IPS DF 6.9 (cell line): ENCODE data around the gene LBH.

Experiments used
- DNase-seq: peaks from one replicate; pipeline ENCODE4 v3.0.0-alpha.2; 2013; ENCODE audit warnings: low read depth, low spot score
- H3K27ac ChIP-seq: one replicate; pipeline ENCODE4 v1.5.1; 2013; ENCODE audit warnings: low read length, control low read depth
- H3K27me3 ChIP-seq: 2 replicates; pipeline ENCODE4 v1.6.1; 2013; ENCODE audit warnings: mild to moderate bottlenecking, low read length; ENCODE audit not compliant: control insufficient read depth, insufficient read depth
- H3K36me3 ChIP-seq: 2 replicates; pipeline ENCODE4 v1.6.1; 2013; ENCODE audit warnings: low read length; ENCODE audit not compliant: control insufficient read depth, insufficient read depth
- H3K4me1 ChIP-seq: 2 replicates; pipeline ENCODE4 v1.6.1; 2013; ENCODE audit warnings: low read length; ENCODE audit not compliant: control insufficient read depth, insufficient read depth
- H3K4me3 ChIP-seq: 2 replicates; pipeline ENCODE4 v1.5.1; 2013; ENCODE audit warnings: mild to moderate bottlenecking, low read length
- H3K9me3 ChIP-seq: 2 replicates; pipeline ENCODE4 v1.6.1; 2013; ENCODE audit warnings: low read length, inconsistent platforms; ENCODE audit not compliant: control insufficient read depth, insufficient read depth
- WGBS: extraction: QIAGEN DNeasy Blood & Tissue Kit; methylation state at CpG from one replicate; pipeline ENCODE4 v1.1.7; 2013; ENCODE audit warnings: mixed read lengths, missing lambda C conversion rate; ENCODE audit not compliant: insufficient read length, insufficient coverage; 5-methylcytosine and 5-hydroxymethylcytosine counted together

LBH gene

GRCh38 chr2:30195016-30195415 lies 36.3 kb upstream of the LBH start:
- Histone ChIP-seq H3K4me3 (no peak overlapping the region), H3K27me3 (no peaks in the 10 kb centered on the region), H3K27ac (no peak overlapping the region), H3K36me3 (no peaks in the 10 kb centered on the region), H3K4me1 (no peaks in the 10 kb centered on the region), H3K9me3 (no peaks in the 10 kb centered on the region)
- no CpG with 5 or more reads among the region's 4 CpGs for WGBS
- no peak for DNase-seq

- Histone ChIP-seq H3K9me3 (no peaks in the 10 kb centered on the region), H3K4me3 (no peak overlapping the region), H3K27me3 (no peaks in the 10 kb centered on the region), H3K36me3 (no peaks in the 10 kb centered on the region), H3K27ac (no peak overlapping the region), H3K4me1 (no peaks in the 10 kb centered on the region)
- WGBS: no CpG with 5 or more reads among the region's 6 CpGs
- no peak for DNase-seq
These were observed 33.7 kb upstream of the LBH start for GRCh38 chr2:30197570-30198192.

GRCh38 chr2:30201990-30202389 lies 29.3 kb upstream of the LBH start:
- no peak for DNase-seq
- Histone ChIP-seq H3K27me3 (no peaks in the 10 kb centered on the region), H3K36me3 (no peaks in the 10 kb centered on the region), H3K9me3 (no peaks in the 10 kb centered on the region), H3K4me1 (no peaks in the 10 kb centered on the region), H3K27ac (no peak overlapping the region), H3K4me3 (no peak overlapping the region)
- no CpG with 5 or more reads among the region's 1 CpG for WGBS

GRCh38 chr2:30203156-30203555 lies 28.2 kb upstream of the LBH start:
- no CpG with 5 or more reads among the region's 7 CpGs for WGBS
- H3K27me3 ChIP-seq: no peaks in the 10 kb centered on the region
- H3K4me1 ChIP-seq: no peaks in the 10 kb centered on the region
- H3K9me3 ChIP-seq: no peaks in the 10 kb centered on the region
- H3K4me3 ChIP-seq: no peak overlapping the region
- DNase-seq: no peak
- no peak overlapping the region for H3K27ac ChIP-seq
- no peaks in the 10 kb centered on the region for H3K36me3 ChIP-seq

GRCh38 chr2:30204281-30204680 lies 27.1 kb upstream of the LBH start:
- Histone ChIP-seq H3K27me3 (no peaks in the 10 kb centered on the region), H3K4me3 (no peak overlapping the region), H3K36me3 (no peaks in the 10 kb centered on the region), H3K9me3 (no peaks in the 10 kb centered on the region), H3K4me1 (no peaks in the 10 kb centered on the region), H3K27ac (no peak overlapping the region)
- no CpG with 5 or more reads among the region's 4 CpGs for WGBS
- no peak for DNase-seq

GRCh38 chr2:30205456-30205855 lies 25.9 kb upstream of the LBH start:
- Histone ChIP-seq H3K36me3 (no peaks in the 10 kb centered on the region), H3K27me3 (no peaks in the 10 kb centered on the region)
- WGBS: no CpG with 5 or more reads among the region's 1 CpG

GRCh38 chr2:30206461-30207430 lies 24.6 kb upstream of the LBH start:
- Histone ChIP-seq H3K27me3 (no peaks in the 10 kb centered on the region), H3K36me3 (no peaks in the 10 kb centered on the region), H3K27ac (no peak overlapping the region), H3K4me3 (no peak overlapping the region), H3K9me3 (no peaks in the 10 kb centered on the region), H3K4me1 (no peaks in the 10 kb centered on the region)
- no peak for DNase-seq
- WGBS: no CpG with 5 or more reads among the region's 9 CpGs

More at GRCh38 chr2:30205456-30205855, 25.9 kb upstream of the LBH start:
- H3K9me3 ChIP-seq: no peaks in the 10 kb centered on the region
- H3K4me3 ChIP-seq: no peak overlapping the region
- no peaks in the 10 kb centered on the region for H3K4me1 ChIP-seq
- H3K27ac ChIP-seq: no peak overlapping the region
- DNase-seq: no peak

- H3K27ac ChIP-seq: no peak overlapping the region
- H3K36me3 ChIP-seq: no peaks in the 10 kb centered on the region
- no peak overlapping the region for H3K4me3 ChIP-seq
- no peaks in the 10 kb centered on the region for H3K27me3 ChIP-seq
- no peaks in the 10 kb centered on the region for H3K4me1 ChIP-seq
- DNase-seq: no peak
- no CpG with 5 or more reads among the region's 2 CpGs for WGBS
- no peaks in the 10 kb centered on the region for H3K9me3 ChIP-seq
These were observed 22.9 kb upstream of the LBH start for GRCh38 chr2:30208453-30208852.

- Histone ChIP-seq H3K36me3 (no peaks in the 10 kb centered on the region), H3K27ac (no peak overlapping the region), H3K27me3 (no peaks in the 10 kb centered on the region), H3K9me3 (no peaks in the 10 kb centered on the region), H3K4me1 (no peaks in the 10 kb centered on the region), H3K4me3 (no peak overlapping the region)
- no CpG with 5 or more reads among the region's 2 CpGs for WGBS
- no peak for DNase-seq
These were observed 22.1 kb upstream of the LBH start for GRCh38 chr2:30209227-30209626.

- no peak overlapping the region for H3K4me3 ChIP-seq
- no peak for DNase-seq
- peaks cover 5% of the 10 kb centered on the region; the same call in 1 of the 2 replicates for H3K4me1 ChIP-seq
- no peaks in the 10 kb centered on the region for H3K36me3 ChIP-seq
- H3K27me3 ChIP-seq: no peaks in the 10 kb centered on the region
- no peak overlapping the region for H3K27ac ChIP-seq
- WGBS: no CpG with 5 or more reads among the region's 11 CpGs
- H3K9me3 ChIP-seq: no peaks in the 10 kb centered on the region
These were observed 18.0 kb upstream of the LBH start for GRCh38 chr2:30213326-30213725.
